ENCODE measurements around the gene MAEA. TPM values are rescaled to one million over a fixed set of nuclear protein-coding genes. Genes with fewer than 3 reads are reported as not detected.
A peak's percentile ranks its signal among the peaks of the same experiment; 100 is the strongest.

Gene MAEA
- polyA plus RNA-seq, 10 donors = 27.1 to 44.9 (median 35.5) TPM

- DNase-seq = no peak
Measured at GRCh38 chr4:1376391-1376840, 86.7 kb downstream of the MAEA start.

- peak; percentile 33 to 51 (median 35) for DNase-seq
Measured at GRCh38 chr4:1376841-1377605, 87.3 kb downstream of the MAEA start.

- no peak for DNase-seq
Measured at GRCh38 chr4:1377606-1378261, 88.0 kb downstream of the MAEA start.

DNA sequence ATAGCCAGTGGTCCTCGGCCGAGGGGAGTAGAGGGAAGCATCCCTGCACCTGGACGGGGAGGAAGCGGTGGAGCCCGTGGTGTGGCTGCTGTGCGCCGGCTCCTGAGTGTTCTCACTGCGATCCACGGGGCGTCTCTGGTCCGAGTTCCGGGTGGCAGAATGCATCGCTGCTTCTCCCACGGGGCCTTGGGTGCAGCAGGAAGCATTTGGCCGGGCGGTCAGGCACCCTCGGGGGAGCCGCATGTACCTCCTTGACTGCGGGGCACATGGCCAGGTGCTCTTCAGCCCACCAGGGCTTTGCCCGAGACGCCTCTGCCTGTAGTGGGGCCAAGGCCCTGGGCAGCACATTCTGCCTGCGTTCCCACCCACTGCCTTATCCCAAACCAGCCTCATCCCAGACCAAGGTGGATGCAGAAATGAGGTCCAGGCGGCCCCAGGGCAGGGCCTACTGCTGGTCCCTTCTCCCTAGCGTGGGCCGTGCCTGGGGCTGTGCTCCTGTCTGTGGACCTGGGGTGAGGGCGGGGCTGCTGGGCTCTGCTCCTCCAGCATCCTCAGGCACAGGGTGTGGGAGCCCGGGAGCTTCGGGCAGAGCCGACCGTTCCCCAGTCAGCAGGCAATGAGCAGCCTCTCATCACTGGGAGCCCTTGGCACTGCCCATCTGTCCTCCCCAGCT, 89.0 kb downstream of the MAEA start:
- DNase-seq = no peak

DNA sequence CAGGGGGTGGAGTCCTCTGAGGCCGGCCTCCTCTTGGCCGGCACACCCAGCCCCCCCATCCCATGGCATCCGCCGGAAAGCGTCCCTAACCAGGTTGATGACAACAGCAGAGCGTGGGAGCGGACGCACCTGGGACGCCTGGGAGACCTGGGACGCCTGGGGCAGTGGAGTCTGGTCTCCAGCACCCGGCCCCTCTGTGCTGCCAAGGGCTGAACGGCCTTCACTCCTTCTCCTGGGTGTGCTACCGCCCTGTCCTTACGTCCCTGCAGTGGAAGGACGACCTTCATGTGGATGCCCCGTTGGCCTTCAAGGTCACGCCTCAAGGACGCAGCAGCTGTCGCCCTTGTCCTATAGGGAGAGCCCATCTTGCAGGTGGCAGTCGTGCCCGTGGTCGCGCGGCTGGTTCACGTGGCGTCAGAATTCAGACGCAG, 89.7 kb downstream of the MAEA start:
- DNase-seq = no peak

- DNase-seq = no peak
Measured at GRCh38 chr4:1379801-1380331, 90.2 kb downstream of the MAEA start.

DNA sequence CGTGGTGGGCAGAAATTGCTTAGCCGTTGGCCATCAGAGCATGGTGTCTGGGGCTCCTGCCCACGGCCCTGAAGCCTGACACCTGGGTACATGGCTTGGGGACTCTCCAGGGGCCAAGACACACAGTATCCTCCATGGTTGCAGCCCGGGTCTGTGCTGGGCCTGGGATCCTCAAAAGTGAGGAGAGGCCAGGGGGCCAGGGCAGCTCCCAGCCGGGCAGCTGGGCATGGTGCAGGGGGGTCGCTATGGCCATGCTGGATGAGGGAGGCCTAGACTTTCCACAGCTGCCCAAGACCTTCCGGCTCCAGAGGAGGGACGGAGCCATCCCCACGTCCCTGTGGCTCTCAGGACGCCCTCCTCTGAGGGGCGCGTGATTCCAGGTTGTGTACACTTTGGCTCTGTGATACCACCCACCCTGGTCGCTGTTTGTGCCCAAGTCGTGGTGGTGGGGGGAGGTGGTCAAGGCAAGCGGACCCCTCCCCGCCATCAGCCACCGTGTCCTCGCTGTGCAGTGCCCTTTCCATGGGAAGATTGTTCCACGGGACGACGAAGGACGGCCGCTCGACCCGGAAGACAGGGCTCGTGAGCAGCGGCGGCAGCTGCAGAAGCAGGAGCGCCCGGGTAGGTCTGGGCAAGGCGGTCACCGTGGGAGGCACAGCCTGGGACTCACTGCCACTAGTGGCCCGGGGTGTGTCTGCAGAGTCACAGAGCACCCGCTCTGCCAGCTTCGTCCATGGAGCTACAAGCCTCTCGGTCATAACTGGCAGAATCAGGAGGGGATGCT, 90.9 kb downstream of the MAEA start:
- DNase-seq = no peak

- DNase-seq = no peak
Measured at GRCh38 chr4:1381181-1381621, 91.5 kb downstream of the MAEA start.

GRCh38 chr4:1381944-1382541, 92.4 kb downstream of the MAEA start:
- DNase-seq = no peak

- DNase-seq = no peak
Measured at GRCh38 chr4:1382776-1383727, 93.4 kb downstream of the MAEA start.

DNA sequence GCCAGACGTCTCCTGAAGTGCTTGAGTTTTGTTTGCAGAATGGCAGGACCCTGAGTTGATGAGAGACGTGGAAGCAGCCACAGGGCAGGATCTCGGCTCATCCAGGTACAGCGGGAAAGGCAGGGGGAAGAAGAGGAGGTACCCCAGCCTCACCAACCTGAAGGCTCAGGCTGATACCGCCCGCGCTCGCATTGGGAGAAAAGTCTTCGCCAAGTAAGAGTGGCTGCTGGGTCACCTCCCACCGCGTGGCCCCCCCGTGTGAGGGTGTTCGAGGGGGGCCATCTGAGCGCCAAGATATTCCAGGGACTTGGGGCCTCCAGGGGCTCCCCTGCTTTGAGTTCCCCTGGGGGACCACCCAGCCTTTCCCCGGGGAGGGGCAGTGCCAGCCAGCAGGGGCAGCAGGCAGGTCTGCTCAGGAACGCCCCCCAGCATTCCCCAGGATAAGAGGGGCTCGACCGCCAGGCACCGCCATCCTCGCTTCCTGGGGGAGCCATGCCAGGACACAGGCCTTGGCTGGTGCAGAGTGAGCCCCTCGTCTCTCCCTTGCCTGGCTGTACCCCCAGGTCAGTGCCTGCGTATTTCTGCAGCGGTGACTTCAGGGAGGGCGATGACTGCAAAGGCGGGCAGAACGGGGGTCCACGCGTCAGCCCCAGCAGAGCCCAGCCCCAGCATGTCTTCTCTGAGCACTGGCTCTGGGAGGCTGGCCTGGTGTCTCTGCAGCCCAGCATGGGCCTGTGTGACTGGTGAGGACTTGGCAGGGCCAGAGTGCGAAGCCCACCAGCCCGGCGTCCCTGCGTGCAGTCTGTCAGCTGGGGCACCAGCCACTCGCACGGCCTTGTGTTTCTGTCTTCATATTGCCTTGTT, 94.3 kb downstream of the MAEA start:
- DNase-seq = no peak

DNA sequence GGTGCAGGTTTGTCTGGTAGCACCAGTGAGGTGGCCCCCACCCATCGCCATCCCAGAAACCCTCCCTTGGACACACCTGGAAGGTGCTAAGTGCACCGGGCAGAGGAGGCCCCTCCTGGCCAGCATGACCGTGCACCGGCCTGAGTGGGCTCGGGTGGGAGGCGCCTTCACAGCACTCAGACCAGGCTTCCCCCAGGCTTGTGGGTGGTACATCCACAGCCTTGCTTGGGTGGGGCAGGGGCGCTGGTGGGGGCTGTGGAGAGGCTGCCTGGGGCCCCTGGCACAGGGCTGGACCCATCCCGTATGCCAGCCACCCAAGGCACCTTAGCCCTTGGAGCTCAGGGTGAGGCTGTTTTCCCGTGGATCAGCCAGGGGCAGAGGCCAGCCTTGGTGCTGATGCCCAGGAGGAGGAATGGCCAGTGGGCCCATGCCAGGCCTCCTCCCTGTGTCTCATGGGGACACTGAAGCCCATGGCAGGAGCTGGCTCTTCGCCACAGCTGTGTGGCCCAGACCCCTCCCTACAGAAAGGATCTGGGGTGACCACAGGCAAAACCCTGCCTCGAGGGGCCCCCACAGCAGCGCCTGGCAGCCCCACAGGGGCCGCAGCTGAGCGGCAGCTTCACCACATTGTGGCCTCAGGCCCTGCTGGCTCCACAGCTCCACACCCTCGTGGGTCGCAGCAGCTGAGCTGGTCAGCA, 95.1 kb downstream of the MAEA start:
- no peak for DNase-seq

- DNase-seq = no peak
Measured at GRCh38 chr4:1385373-1386340, 96.0 kb downstream of the MAEA start.

Data from muscle of back (tissue), 11 donors.